GM12878 (cell line): ENCODE data around the gene ANKRD13C. TPM values are rescaled to one million over a fixed set of nuclear protein-coding genes. Genes with fewer than 3 reads are reported as not detected.

Experiments used
- ATAC-seq: fragments of 200-7000 bp; cut with Tn5 transposase; 3 replicates; pipeline ENCODE4 v1.9.1; 2020; ENCODE audit warnings: mild to moderate bottlenecking, moderate library complexity
- BruUV-seq: library from RNA; stranded (reverse); fragments of 400-500 nt; replicated peaks from 2 replicates; lab custom pipeline; 2021; lab: Mats Ljungman, UMichigan
- CTCF ChIA-PET: fragments of 300-600 bp; sonication (Branson Sonifier 250); formaldehyde crosslinking; extraction: SDS; loops from one replicate; lab custom pipeline; 2021; ENCODE audit warnings: inconsistent platforms; lab: Yijun Ruan, JAX
- POLR2A ChIA-PET: fragments of 350-600 bp; formaldehyde crosslinking; extraction: SDS; loops from one replicate; lab custom pipeline; 2021; ENCODE audit warnings: inconsistent platforms; lab: Charles Lee
- RAD21 ChIA-PET: fragments of 300-600 bp; sonication (Branson Sonifier 250); formaldehyde crosslinking; loops from one replicate; lab custom pipeline; 2023; ENCODE audit warnings: antibody characterized with exemption; ENCODE audit not compliant: unreplicated experiment; lab: Charles Lee
- SMC1A ChIA-PET: fragments of 300-600 bp; sonication (Branson Sonifier 250); formaldehyde crosslinking; loops from one replicate; lab custom pipeline; 2023; ENCODE audit not compliant: unreplicated experiment, uncharacterized antibody; lab: Charles Lee
- DNase-seq: peaks from one replicate; pipeline ENCODE4 v3.0.0-alpha.2; 2011; ENCODE audit warnings: low read depth, low spot score
- FAIRE-seq: peaks from 3 replicates; lab custom pipeline; 2011; peaks lifted over from hg19 to GRCh38; lab: Jason Lieb, UNC
- H2AFZ ChIP-seq: 2 replicates; pipeline ENCODE4 v1.6.0; 2011; ENCODE audit warnings: low read depth, low read length, control low read depth; ENCODE audit not compliant: control insufficient read depth
- H3K27ac ChIP-seq: 2 replicates; pipeline ENCODE4 v1.5.1; 2011; ENCODE audit warnings: control low read depth; ENCODE audit not compliant: control insufficient read depth, insufficient read depth
- H3K27me3 ChIP-seq, 2 experiments: replicated peaks in 1 of 2; 2 replicates each; pipeline versions ENCODE4 v1.6.0 to v1.6.1; 2011; ENCODE audit warnings: low read length in 1 of 2; ENCODE audit not compliant: control insufficient read depth in 2 of 2, insufficient read depth in 2 of 2
- H3K36me3 ChIP-seq, 2 experiments: 2 replicates each; pipeline ENCODE4 v1.5.1; 2011; ENCODE audit warnings: low read length in 1 of 2; ENCODE audit not compliant: control insufficient read depth in 2 of 2, insufficient read depth in 2 of 2
- H3K4me1 ChIP-seq: 2 replicates; pipeline ENCODE4 v1.6.1; 2011; ENCODE audit warnings: mild to moderate bottlenecking, low read length, moderate library complexity, mixed read lengths; ENCODE audit not compliant: control insufficient read depth, insufficient read depth
- H3K4me2 ChIP-seq: 2 replicates; pipeline ENCODE4 v1.6.0; 2011; ENCODE audit warnings: control low read depth; ENCODE audit not compliant: control insufficient read depth, insufficient read depth
- H3K4me3 ChIP-seq: fragments of 200-600 bp; sonication (generic); 2 replicates; pipeline ENCODE4 v1.5.1; 2016
- H3K79me2 ChIP-seq: 2 replicates; pipeline ENCODE4 v1.6.0; 2011; ENCODE audit warnings: low read length; ENCODE audit not compliant: control insufficient read depth, insufficient read depth
- H3K9ac ChIP-seq: 2 replicates; pipeline ENCODE4 v1.8.0; 2011; ENCODE audit warnings: low read length, control low read depth, mixed read lengths; ENCODE audit not compliant: control insufficient read depth, insufficient read depth
- H3K9me3 ChIP-seq: replicated peaks from 3 replicates; pipeline ENCODE4 v1.5.1; 2011; ENCODE audit warnings: mild to moderate bottlenecking, low read length; ENCODE audit not compliant: control insufficient read depth, insufficient read depth
- H4K20me1 ChIP-seq: 2 replicates; pipeline ENCODE4 v1.6.0; 2011; ENCODE audit not compliant: control insufficient read depth, insufficient read depth
- HCFC1 ChIP-seq: fragments of 150-350 bp; IDR thresholded peaks from 2 replicates; pipeline ENCODE4 v1.6.1; 2014; ENCODE audit warnings: low read length
- KAT2A ChIP-seq: conservative IDR thresholded peaks from 2 replicates; pipeline ENCODE4 v1.6.1; 2011; ENCODE audit warnings: low read depth, low read length; ENCODE audit not compliant: control insufficient read depth
- MYC ChIP-seq: IDR thresholded peaks from 2 replicates; pipeline ENCODE4 v1.6.1; 2011; ENCODE audit warnings: mild to moderate bottlenecking, low read length, moderate library complexity, inconsistent platforms; ENCODE audit not compliant: insufficient read depth, insufficient replicate concordance, insufficient read length, severe bottlenecking
- NR2F1 ChIP-seq: fragments of 450-650 bp; conservative IDR thresholded peaks from 2 replicates; pipeline ENCODE4 v1.6.1; 2017; ENCODE audit warnings: mild to moderate bottlenecking
- POU2F2 ChIP-seq: IDR thresholded peaks from 3 replicates; pipeline ENCODE4 v1.6.1; 2011; ENCODE audit warnings: low read depth, mild to moderate bottlenecking, low read length, borderline replicate concordance
- RELA ChIP-seq: fragments of 450-650 bp; IDR thresholded peaks from 2 replicates; pipeline ENCODE4 v1.8.0; 2014; ENCODE audit warnings: borderline replicate concordance; ENCODE audit not compliant: partially characterized antibody
- SREBF2 ChIP-seq: IDR thresholded peaks from 2 replicates; pipeline ENCODE4 v1.6.1; 2012; ENCODE audit warnings: mild to moderate bottlenecking, low read length
- ZZZ3 ChIP-seq: IDR thresholded peaks from 2 replicates; pipeline ENCODE4 v1.6.1; 2011; ENCODE audit warnings: low read depth; ENCODE audit not compliant: control insufficient read depth, insufficient read length
- WGBS: methylation state at CpG from one replicate; pipeline ENCODE4 v1.1.6; 2016; ENCODE audit warnings: low lambda C conversion rate; ENCODE audit not compliant: insufficient replicate concordance, insufficient coverage; ENCODE audit errors: missing lambda C conversion rate; 5-methylcytosine and 5-hydroxymethylcytosine counted together
- in situ Hi-C: fragments of 300-500 bp; cut with MboI; formaldehyde crosslinking; loops from 9 replicates; pipeline ENCODE4 v1.14.3; 2018; ENCODE audit warnings: mixed read lengths
- intact Hi-C: fragments of 100-400 bp; cut with micrococcal nuclease; formaldehyde crosslinking; loops from one replicate; pipeline ENCODE4 v1.14.2; 2022; ENCODE audit not compliant: unreplicated experiment
- polyA plus RNA-seq, 11 experiments: library from polyadenylated mRNA; depleted of rRNA in 4 of 11; unstranded in 6 of 11; stranded (reverse) in 5 of 11; fragments of >200 nt; fragmentation: Nextera tagmentation in 4 of 11; fragmentation: Illumina TruSeq in 1 of 11; extraction: Ambion mirVana in 4 of 11; extraction: Trizol in 1 of 11; gene quantifications; 1 replicate in 1 of 11; 2 replicates in 10 of 11; pipeline versions ENCODE4 v1.2.1 to v1.2.3, GENCODE V29; 2011 to 2016; ENCODE audit warnings: inconsistent platforms in 2 of 11, missing spikeins in 2 of 11, low read depth in 1 of 11
- total RNA-seq, 4 experiments: library from RNA; depleted of rRNA in 3 of 4; stranded (reverse); fragments of >200 nt in 3 of 4; fragmentation: Illumina TruSeq in 1 of 4; extraction: Trizol in 1 of 4; gene quantifications; 2 replicates each; pipeline versions ENCODE4 v1.2.1 to v1.2.3, GENCODE V29; 2013 to 2021
- TF ChIP-seq, protein P1 (sequence below): fragments of 450-650 bp; IDR thresholded peaks from 2 replicates; pipeline ENCODE4 v1.6.1; 2017; ENCODE audit warnings: mild to moderate bottlenecking, low read depth, inconsistent platforms; ENCODE audit not compliant: poor library complexity, severe bottlenecking
- TF ChIP-seq, protein P2 (sequence below): fragments of 450-650 bp; IDR thresholded peaks from 2 replicates; pipeline ENCODE4 v1.6.1; 2016; ENCODE audit warnings: mild to moderate bottlenecking, moderate library complexity, borderline replicate concordance
- TF ChIP-seq, protein P3 (sequence below): fragments of 450-650 bp; IDR thresholded peaks from 2 replicates; pipeline ENCODE4 v1.6.1; 2017; ENCODE audit warnings: mild to moderate bottlenecking
- TF ChIP-seq, protein P4 (sequence below): fragments of 450-650 bp; IDR thresholded peaks from 2 replicates; pipeline ENCODE4 v1.6.1; 2018; ENCODE audit warnings: mild to moderate bottlenecking, low read depth, moderate library complexity; ENCODE audit not compliant: partially characterized antibody

Gene ANKRD13C
- total and polyA plus RNA-seq, 10 of the 15 experiments (the other 5 are each of a cell fraction or from before 2014, with no cell fraction given): 3.7 to 24.4 (median 14.1) TPM

DNA sequence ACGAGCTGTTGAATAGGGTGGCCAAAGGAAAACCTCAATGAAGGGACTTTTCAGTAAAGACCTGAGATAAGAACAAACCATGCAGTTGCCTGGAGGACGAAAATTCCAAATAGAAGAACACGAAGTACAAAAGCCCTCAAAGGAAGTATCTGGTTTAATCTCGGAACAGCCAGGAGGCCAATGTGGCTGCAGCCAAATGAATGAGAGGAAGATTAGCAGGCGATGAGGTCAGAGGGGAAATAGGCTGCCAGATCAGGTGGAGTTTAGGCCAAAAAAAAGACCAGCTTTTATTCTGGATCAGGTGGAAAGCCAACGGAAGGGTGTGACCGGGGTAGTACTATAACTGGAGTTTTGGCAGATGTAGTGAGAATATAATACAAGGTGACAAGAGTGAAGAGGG lies 89.7 kb downstream of the ANKRD13C start (continued):
- TF ChIP-seq, protein P1, sequence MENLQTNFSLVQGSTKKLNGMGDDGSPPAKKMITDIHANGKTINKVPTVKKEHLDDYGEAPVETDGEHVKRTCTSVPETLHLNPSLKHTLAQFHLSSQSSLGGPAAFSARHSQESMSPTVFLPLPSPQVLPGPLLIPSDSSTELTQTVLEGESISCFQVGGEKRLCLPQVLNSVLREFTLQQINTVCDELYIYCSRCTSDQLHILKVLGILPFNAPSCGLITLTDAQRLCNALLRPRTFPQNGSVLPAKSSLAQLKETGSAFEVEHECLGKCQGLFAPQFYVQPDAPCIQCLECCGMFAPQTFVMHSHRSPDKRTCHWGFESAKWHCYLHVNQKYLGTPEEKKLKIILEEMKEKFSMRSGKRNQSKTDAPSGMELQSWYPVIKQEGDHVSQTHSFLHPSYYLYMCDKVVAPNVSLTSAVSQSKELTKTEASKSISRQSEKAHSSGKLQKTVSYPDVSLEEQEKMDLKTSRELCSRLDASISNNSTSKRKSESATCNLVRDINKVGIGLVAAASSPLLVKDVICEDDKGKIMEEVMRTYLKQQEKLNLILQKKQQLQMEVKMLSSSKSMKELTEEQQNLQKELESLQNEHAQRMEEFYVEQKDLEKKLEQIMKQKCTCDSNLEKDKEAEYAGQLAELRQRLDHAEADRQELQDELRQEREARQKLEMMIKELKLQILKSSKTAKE: no peak
- no peak for TF ChIP-seq HCFC1
- no peak for TF ChIP-seq ZZZ3
- TF ChIP-seq, protein P2, sequence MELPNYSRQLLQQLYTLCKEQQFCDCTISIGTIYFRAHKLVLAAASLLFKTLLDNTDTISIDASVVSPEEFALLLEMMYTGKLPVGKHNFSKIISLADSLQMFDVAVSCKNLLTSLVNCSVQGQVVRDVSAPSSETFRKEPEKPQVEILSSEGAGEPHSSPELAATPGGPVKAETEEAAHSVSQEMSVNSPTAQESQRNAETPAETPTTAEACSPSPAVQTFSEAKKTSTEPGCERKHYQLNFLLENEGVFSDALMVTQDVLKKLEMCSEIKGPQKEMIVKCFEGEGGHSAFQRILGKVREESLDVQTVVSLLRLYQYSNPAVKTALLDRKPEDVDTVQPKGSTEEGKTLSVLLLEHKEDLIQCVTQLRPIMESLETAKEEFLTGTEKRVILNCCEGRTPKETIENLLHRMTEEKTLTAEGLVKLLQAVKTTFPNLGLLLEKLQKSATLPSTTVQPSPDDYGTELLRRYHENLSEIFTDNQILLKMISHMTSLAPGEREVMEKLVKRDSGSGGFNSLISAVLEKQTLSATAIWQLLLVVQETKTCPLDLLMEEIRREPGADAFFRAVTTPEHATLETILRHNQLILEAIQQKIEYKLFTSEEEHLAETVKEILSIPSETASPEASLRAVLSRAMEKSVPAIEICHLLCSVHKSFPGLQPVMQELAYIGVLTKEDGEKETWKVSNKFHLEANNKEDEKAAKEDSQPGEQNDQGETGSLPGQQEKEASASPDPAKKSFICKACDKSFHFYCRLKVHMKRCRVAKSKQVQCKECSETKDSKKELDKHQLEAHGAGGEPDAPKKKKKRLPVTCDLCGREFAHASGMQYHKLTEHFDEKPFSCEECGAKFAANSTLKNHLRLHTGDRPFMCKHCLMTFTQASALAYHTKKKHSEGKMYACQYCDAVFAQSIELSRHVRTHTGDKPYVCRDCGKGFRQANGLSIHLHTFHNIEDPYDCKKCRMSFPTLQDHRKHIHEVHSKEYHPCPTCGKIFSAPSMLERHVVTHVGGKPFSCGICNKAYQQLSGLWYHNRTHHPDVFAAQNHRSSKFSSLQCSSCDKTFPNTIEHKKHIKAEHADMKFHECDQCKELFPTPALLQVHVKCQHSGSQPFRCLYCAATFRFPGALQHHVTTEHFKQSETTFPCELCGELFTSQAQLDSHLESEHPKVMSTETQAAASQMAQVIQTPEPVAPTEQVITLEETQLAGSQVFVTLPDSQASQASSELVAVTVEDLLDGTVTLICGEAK: no peak
- no peak for TF ChIP-seq SREBF2
- TF ChIP-seq POU2F2: no peak

DNA sequence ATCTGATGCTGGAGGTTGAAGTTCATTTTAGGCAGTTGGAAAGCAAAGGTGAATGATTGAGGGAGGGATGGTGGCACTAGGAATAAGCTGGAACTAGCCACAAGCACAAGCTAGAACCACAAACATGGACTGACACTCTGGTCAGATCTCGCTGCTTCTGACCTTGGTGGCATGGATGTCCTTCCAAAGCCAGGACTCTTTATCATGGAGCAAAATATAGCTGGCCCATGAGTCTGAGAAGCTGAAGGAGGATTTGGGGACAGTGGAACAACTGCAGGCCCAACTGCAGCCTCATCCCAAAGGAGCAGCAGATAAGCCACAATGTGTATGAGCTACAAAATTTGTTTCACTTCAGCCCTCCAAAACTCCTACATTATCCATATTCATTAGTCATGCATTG lies 97.9 kb downstream of the ANKRD13C start:
- BruUV-seq: no TSS peak
- CTCF ChIA-PET: interaction anchor here (0.7 kb wide), 1 partner anchor 24 kb away, joined by 4 read pairs; no protein-coding TSS in a partner anchor
- Histone ChIP-seq H3K9me3 (no peaks in the 10 kb centered on the region), H3K4me1 (no peaks in the 10 kb centered on the region), H3K4me2 (no peak overlapping the region), H3K27ac (no peak overlapping the region), H3K27me3 (no peaks in the 10 kb centered on the region), H3K9ac (no peak overlapping the region), H3K4me3 (no peak overlapping the region), H3K79me2 (no peaks in the 10 kb centered on the region), H4K20me1 (no peaks in the 10 kb centered on the region), H3K36me3 (peaks cover 2 to 5% of the 10 kb centered on the region in 2 experiments; a peak in 3 of 4 replicates), H2AFZ (no peak overlapping the region)
- WGBS: 100% methylated on average over 1 of the region's 1 CpG
- RAD21 ChIA-PET: no interaction called here
- ATAC-seq (no peak), FAIRE-seq (no peak), DNase-seq (no peak)
- in situ Hi-C loops (no loop called here), intact Hi-C loops (no loop called here)
- POLR2A ChIA-PET: no interaction called here
- SMC1A ChIA-PET: interaction anchor here (0.9 to 1.2 kb wide), 3 partner anchors 10 to 54 kb away, joined by 3 to 4 read pairs (median 3); no protein-coding TSS in a partner anchor
- TF ChIP-seq, protein P3, sequence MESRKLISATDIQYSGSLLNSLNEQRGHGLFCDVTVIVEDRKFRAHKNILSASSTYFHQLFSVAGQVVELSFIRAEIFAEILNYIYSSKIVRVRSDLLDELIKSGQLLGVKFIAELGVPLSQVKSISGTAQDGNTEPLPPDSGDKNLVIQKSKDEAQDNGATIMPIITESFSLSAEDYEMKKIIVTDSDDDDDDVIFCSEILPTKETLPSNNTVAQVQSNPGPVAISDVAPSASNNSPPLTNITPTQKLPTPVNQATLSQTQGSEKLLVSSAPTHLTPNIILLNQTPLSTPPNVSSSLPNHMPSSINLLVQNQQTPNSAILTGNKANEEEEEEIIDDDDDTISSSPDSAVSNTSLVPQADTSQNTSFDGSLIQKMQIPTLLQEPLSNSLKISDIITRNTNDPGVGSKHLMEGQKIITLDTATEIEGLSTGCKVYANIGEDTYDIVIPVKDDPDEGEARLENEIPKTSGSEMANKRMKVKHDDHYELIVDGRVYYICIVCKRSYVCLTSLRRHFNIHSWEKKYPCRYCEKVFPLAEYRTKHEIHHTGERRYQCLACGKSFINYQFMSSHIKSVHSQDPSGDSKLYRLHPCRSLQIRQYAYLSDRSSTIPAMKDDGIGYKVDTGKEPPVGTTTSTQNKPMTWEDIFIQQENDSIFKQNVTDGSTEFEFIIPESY: no peak
- TF ChIP-seq MYC (no peak), RELA (no peak), NR2F1 (no peak), KAT2A (no peak)
- TF ChIP-seq, protein P4, sequence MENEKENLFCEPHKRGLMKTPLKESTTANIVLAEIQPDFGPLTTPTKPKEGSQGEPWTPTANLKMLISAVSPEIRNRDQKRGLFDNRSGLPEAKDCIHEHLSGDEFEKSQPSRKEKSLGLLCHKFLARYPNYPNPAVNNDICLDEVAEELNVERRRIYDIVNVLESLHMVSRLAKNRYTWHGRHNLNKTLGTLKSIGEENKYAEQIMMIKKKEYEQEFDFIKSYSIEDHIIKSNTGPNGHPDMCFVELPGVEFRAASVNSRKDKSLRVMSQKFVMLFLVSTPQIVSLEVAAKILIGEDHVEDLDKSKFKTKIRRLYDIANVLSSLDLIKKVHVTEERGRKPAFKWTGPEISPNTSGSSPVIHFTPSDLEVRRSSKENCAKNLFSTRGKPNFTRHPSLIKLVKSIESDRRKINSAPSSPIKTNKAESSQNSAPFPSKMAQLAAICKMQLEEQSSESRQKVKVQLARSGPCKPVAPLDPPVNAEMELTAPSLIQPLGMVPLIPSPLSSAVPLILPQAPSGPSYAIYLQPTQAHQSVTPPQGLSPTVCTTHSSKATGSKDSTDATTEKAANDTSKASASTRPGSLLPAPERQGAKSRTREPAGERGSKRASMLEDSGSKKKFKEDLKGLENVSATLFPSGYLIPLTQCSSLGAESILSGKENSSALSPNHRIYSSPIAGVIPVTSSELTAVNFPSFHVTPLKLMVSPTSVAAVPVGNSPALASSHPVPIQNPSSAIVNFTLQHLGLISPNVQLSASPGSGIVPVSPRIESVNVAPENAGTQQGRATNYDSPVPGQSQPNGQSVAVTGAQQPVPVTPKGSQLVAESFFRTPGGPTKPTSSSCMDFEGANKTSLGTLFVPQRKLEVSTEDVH: no peak
